ENCODE measurements around the gene CLTRN.
"Not testable (repeated sequence)": the region's sequence is repeated elsewhere in the genome, so short reads cannot be mapped to it uniquely, and the experiment has no call there.

The CLTRN gene, protein sequence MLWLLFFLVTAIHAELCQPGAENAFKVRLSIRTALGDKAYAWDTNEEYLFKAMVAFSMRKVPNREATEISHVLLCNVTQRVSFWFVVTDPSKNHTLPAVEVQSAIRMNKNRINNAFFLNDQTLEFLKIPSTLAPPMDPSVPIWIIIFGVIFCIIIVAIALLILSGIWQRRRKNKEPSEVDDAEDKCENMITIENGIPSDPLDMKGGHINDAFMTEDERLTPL

GRCh38 chrX:15664487-15665444, at the start of gene CLTRN:
Gene CLTRN, minus strand, starts transcription at chrX:15664805. Its CDS starts 30 bp downstream, at chrX:15664775.
- no peak for DNase-seq

DNA sequence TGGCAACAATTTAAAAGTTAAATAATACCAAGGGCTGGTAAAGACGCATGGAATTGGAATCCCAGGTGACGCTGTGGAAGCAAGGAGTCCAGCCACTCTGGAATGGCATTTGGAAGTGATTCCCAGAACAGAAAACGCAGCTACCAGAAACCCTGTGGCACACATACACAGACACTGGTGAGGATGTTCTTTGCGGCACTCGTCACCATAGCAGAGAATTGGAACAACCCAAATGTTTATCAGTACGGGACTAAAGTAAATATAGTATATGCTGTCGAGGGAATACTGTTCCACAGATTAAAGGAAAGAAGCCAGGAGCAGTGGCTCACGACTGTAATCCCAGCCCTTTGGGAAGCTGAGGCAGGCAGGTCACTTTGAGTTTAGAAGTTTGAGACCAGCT, 39.7 kb upstream of the CLTRN start:
- not testable (repeated sequence) for DNase-seq

DNA sequence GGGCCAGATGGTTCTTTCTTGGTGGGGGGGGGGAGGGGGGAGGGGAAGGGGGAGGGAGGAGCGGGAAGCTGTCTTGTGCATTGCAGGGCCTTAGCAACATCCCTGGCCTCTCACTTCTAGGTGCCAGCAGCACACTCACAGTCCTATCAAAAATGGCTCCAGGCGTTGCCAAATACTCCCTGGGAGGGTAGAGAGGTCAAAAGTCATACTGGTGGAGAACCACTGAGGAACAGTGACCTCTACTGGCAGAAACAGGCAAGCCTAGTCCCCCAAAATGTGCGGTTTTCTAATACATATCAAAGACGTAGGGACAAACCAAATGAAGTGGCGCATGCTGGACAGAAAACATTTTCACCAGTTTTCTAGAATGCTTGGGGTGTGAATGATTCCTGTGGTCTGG, 39.2 kb upstream of the CLTRN start:
- not testable (repeated sequence) for DNase-seq

DNA sequence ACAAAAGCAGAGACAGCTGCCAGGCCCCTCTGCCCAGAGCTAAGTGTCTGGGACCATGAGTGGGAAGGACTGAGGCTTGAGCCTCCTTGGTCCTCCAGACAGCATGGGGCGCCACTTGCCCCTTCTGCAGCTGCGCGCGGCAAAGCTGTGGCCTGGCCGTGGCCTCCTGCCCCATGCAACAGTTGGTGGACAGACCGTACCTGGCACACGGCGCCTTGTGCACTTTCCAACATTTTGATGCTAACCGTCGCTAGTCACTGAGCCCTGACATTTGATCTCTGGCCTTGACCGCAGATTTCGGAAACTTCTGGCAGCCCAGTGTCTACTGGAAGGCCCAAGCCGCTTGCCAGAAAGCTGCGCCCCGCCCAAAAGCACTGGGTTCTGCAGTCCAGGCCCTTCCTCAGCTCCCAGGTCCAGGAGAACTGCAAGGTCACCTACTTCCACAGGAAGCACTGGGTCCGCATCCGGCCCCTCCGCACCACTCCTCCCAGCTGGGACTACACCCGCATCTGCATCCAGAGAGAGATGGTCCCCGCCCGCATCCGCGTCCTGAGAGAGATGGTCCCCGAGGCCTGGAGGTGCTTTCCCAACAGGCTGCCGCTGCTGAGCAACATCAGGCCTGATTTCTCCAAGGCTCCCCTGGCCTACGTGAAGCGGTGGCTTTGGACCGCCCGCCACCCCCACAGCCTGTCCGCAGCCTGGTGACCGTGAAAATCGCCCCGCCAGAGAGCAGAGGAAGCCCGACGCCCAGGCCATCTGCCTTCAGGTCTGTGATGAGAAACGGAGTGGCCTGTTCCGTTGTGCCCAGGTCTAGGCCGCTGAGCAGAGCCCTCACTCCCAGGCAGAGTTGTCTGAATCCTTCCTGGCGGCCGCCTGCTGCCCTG, 38.1 kb upstream of the CLTRN start:
- no peak for DNase-seq

- no peak for DNase-seq
Observed at GRCh38 chrX:15696516-15696915, 31.9 kb upstream of the CLTRN start.

- DNase-seq = no peak
Observed at GRCh38 chrX:15694941-15695451, 30.4 kb upstream of the CLTRN start.

- DNase-seq = peak; percentile 3
Observed at GRCh38 chrX:15686818-15687685, 22.4 kb upstream of the CLTRN start.

GRCh38 chrX:15683193-15683592, 18.6 kb upstream of the CLTRN start:
- no peak for DNase-seq

DNA sequence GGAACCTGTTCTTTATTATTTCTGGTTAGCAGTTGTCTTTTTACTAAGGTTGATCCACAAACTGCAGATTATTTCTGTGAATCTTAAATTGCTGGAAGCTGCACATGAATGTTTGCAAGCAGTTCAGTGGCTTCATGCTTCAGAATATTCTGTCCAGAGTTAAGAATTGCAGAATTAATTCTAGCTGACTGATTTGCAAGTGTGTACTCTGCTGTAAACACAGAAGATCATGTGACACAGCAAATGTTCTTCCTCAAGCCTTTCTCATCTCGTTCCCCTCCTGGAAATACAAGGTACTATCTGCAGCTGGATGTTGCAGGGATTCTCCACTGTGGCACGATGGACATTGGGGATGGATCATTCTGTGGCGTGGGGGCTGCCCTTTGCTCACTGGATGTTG, 16.8 kb upstream of the CLTRN start:
- no peak for DNase-seq

DNA sequence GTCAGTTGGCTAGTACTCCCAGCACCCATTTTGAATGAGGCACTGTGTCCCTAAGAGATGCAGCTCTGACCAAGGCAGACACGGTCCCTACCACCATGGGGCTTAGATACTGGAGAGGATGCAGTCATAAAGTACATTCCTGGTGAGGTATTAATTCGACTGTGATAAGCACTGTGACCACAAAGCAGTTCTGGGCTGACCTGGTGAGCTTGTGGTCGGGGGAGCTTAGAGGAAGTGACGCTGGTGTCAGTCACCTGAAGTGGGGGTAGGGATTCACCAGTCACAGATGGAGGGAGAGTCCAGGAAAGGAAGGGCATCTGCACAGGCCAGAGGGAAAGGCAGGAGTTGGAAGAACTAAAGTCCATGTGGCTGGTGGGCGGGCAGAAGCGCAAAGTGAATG, 15.8 kb upstream of the CLTRN start:
- DNase-seq = no peak

- no peak for DNase-seq
Observed at GRCh38 chrX:15679246-15679645, 14.6 kb upstream of the CLTRN start.

- DNase-seq = no peak
Observed at GRCh38 chrX:15678339-15678738, 13.7 kb upstream of the CLTRN start.

GRCh38 chrX:15676886-15677285, 12.3 kb upstream of the CLTRN start:
- no peak for DNase-seq

GRCh38 chrX:15675490-15675921, 10.9 kb upstream of the CLTRN start:
- DNase-seq = peak; percentile 99

- peak; percentile 99 for DNase-seq
Observed at GRCh38 chrX:15674841-15675489, 10.4 kb upstream of the CLTRN start.

DNA sequence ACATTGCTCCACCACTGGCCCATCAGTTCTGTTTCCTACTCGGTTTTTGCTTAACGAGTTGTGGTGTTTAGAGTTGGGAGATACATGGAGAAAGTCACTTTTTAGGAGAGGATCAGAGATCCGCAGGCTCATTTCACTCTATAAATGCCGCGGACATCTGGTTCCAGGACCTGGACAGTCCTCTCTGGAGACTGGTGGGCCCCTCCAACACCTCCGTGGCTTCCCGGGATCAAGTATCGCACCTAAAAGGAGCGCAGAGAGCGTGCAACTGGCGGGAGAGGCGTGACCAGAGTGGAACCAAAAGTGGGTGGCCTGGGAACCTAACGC, 9.9 kb upstream of the CLTRN start:
- no peak for DNase-seq

GRCh38 chrX:15673970-15674369, 9.4 kb upstream of the CLTRN start:
- DNase-seq = no peak

- no peak for DNase-seq
Observed at GRCh38 chrX:15672881-15673280, 8.3 kb upstream of the CLTRN start.

- no peak for DNase-seq
Observed at GRCh38 chrX:15663439-15663838, 1.2 kb downstream of the CLTRN start.

DNA sequence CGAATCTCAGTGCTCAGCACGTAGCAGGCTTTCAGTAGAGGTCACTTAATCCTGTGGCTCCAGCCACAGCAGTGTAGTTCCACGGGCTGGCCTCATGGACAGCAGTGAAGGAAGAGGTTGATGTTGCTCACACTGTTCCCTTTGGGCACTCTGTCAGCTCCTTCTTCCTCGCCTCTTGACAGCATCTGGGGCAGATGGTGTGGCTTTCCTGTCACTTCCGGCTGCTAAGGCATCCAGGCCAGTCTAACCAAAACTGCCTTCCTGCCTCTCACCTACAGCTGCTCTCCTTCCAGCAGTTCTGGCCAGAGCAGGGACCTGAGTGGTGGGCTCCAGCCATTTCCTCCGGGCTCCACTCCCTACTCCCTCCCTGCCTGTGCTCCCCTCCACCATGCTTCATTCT, 9.8 kb downstream of the CLTRN start:
- not testable (repeated sequence) for DNase-seq

GRCh38 chrX:15653961-15654360, 10.6 kb downstream of the CLTRN start:
- no peak for DNase-seq

Data from NCI-H1417 treated with DMSO at 0.1 percent for 48 hours (cell line).